Measurements from ENCODE around the gene B4GALT3. TPM values are rescaled to one million over a fixed set of nuclear protein-coding genes. Genes with fewer than 3 reads are reported as not detected.

The B4GALT3 gene
- total RNA-seq, 1 donor from 2014 or later: 15.6 TPM

DNA sequence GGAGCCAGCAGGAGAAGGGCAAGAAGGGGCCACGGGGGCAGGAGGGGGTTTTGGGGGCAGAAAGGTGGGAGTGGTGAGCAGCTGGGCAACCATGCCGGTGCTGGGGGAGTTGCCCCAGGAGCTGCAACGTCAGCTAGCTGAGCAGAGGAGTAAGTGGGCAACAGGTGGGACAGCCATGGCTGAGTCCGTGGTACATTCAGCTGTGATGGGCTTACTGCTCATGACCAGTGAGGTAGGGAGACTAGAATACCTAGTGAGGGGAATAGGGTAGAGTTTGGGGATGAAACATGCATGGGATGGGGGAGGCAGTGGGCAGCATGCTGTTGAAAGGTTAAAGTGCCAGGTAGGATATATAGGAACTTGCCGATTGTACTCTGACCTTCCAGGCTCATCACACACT, 15.7 kb downstream of the B4GALT3 start:
- no peak for DNase-seq

DNA sequence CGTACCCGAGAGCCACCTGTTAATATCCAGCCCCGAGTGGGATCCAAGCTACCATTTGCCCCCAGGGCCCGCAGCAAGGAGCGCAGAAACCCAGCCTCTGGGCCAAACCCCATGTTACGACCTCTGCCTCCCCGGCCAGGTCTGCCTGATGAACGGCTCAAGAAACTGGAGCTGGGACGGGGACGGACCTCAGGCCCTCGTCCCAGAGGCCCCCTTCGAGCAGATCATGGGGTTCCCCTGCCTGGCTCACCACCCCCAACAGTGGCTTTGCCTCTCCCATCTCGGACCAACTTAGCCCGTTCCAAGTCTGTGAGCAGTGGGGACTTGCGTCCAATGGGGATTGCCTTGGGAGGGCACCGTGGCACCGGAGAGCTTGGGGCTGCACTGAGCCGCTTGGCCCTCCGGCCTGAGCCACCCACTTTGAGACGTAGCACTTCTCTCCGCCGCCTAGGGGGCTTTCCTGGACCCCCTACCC, 16.6 kb downstream of the B4GALT3 start:
- DNase-seq: no peak

DNA sequence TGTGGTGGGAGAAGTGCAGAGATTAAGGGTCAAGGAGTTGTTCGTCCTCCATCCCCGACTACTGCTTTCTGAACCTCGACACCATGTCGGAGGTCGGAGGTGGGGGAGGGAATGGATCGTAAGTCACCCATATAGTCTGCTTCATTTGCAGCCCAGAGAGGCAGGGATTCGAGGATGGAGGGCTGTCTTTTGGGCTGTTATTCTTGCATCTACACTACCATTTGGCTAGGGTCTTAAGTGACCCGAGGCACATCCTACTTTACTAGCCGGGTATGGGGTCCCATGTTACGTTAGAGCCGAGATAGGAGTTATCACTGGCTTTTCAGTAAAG, 17.4 kb downstream of the B4GALT3 start:
- no peak for DNase-seq

DNA sequence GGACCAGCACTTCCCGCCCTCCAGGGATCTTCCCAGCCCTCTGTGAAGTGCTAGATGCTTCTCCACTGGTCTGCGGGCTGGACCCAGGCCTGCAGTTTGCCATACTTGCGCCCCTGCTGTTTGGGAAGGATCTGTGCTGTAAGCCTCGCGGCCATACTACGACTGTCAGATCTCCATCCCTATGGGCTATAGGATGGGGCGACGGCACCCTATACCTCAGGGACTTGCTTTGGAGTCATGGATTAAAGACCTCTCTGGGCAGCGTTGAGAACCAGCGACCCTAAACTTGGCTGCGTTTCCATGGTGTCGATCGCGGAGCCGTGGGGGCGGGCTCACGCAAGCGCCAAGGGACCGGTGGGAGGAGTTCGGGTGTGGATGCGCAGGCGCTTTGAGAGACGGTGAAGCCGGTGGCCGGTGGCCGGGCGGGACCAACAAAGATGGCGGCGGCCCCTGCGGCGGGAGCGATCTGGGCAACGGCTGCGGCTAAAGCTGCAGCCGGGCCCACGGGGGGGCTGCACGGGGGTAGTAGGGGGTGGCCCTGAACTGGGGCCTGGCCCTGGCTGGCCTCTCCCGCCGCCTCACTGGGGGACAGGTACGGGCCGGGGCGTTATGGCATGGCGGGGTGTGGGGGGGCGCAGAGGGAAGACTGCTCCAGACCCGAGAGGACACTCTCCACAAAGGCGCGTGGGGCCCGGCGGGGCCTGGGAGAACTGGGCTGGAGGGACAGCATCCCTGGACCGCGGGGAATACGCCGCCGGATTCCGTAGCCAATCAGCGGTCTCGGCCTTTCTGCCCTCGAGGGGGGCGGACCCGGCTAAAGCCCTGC, 18.0 kb downstream of the B4GALT3 start, which contains the start of gene USP21:
Gene USP21 (plus strand): TSS at position 414 of the 826 bp plus-strand sequence. CDS start 1,141 bp downstream, outside the sequence.
- DNase-seq: peak; percentile 87

DNA sequence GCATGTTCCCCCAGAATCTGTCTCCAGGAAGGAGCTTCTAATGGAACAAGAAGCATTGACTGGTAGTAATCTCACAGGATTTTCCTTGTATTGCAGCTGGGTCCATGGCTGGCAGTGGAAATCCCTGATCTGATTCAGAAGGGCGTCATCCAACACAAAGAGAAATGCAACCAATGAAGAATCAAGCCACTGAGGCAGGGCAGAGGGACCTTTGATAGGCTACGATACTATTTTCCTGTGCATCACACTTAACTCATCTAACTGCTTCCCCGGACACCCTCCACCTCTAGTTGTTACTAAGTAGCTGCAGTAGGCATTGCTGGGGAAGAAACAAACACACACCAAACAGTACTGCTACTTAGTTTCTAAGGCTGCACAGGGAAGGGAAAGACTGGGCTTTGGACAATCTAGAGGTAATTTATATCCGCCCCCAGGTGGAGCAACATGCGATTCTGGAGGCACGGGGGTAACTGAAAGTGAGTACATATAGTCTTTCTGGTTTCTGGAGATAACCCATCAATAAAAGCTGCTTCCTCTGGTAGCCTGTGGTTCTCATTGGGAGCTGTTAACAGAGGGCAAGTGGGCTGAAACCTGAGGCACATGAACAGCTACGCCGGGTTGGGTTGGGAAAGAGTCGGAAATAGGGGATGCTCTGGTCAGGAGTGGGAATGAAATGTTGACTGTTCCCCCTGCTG, 18.8 kb downstream of the B4GALT3 start:
- no peak for DNase-seq

DNA sequence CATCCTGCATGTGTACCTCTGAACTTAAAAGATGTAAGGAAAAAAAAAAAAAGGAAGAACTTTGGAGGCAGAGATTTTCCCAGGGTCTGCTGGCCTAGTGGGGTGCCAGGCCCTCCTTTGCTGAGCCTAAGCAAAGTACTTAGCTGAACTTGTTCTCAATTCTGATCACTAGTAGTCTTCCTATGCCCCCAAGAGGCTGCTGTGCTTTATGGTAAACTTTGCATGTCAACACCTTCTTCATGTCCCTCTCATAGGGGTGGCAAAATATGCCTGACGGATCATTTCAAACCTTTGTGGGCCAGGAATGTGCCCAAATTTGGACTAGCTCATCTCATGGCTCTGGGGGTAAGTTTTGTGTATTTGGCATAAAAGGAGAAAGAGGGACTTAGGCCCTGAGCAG, 19.4 kb downstream of the B4GALT3 start:
- DNase-seq: no peak

DNA sequence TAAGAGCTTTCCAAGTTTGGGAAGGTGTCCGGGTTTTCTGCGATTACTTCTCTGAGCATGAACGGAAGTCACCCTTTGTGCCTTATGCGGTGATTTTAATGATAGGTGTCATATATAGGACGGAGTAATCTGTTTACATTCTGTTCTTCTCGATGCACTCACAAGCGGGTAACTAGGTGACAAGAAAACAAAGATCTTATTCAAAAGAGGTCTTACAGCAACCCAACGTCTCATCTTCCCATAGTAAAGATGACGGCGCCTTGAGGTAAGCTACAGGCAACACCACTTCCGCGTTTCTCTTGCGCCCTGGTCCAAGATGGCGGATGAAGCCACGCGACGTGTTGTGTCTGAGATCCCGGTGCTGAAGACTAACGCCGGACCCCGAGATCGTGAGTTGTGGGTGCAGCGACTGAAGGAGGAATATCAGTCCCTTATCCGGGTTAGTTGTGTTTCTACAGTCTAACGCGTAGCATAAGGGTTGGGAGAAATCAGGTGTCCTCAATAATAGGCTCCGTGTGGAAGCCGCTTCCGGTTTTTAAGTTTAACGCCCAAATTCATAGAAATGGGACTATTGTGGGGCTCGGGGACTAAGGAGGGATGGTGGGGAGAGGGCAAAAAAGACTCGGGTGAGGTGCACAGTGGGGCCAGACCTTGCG, 23.5 kb downstream of the B4GALT3 start, which contains the start of gene UFC1:
Gene UFC1 (plus strand): TSS at position 297 of the 656 bp plus-strand sequence. CDS start 20 bp downstream, at position 317.
- DNase-seq: peak; percentile 89

DNA sequence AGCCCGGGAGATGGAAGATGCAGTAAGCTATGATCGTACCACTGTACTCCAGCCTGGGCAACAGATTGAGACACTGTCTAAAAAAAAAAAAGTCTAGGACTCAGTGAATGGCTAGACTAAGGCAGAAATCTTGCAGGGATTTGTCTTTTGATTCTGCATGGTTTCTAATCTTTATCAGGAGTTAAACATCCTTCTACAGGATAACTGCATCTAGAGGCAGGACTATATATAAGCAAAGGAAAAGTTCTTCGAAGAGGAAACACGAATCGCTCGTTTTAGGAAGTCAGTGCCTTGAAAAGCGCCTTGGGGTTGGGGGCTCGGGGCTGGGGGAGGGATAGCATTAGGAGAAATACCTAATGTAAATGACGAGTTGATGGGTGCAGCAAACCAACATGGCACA, 24.1 kb downstream of the B4GALT3 start:
- DNase-seq: no peak

DNA sequence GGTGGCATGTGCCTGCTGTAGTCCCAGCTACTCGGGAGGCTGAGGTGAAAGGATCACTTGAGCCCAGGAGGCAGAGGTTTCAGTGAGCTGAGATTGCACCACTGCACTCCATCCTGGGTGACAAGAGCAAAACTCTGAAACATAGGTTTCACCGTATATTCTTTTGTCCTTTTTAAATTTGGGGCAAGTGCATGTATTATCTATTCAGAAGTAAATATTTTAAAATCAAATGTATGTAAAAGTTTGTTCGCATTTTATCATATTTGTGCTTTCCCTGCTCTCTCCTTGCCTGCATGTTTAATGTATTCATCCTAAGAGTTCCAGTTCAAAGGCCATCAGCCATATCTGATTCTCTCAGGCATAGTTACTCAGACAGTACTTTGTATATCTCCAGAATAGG, 31.5 kb downstream of the B4GALT3 start:
- DNase-seq: no peak

DNA sequence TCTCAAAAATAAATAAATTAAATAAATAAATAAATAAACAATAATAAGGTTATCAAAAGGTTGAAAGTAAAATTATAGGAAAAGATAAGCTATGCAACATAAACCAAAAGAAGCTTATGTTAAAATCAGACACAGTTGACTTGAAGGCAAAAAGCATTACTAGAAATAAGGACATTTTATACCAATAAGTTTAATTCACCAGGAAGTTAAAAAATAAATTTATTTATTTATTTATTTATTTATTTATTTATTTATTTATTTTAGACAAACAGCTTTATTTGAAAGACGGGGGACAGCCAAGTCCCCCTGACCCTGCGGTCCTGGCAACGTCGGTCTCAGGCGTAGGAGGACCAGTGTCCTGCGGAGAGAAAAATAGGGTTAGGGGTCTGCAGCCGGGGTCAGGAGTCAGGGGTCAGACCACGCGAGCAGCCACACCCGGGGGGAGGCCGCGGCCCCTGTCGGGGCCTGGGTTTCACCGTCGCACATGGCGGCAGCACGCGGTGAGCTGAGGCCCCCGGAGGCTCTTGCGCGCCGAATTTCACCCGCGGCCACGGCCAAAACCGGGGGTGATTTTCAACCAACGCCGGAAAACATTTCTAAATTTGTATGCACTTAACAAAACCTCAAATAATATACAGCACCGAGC, 36.4 kb downstream of the B4GALT3 start:
- no peak for DNase-seq

DNA sequence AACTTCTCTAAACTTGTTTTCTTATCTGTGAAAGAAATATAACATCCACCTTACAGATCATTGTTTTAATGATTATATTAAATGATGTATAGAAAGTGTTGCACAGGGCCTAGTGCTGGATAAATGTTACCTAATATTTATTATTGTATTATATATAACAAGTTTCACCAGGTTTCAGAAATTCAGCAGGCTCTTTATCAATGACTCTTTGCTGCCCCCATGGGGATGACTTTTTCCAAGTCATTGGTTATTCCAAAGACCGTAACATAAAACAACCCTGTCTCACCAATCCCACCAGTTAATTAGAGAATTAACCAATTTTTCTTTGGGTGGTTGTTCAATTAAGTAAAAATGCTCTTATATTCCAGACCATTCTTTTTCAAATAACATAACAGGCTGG, 37.5 kb downstream of the B4GALT3 start:
- peak; percentile 19 for DNase-seq

DNA sequence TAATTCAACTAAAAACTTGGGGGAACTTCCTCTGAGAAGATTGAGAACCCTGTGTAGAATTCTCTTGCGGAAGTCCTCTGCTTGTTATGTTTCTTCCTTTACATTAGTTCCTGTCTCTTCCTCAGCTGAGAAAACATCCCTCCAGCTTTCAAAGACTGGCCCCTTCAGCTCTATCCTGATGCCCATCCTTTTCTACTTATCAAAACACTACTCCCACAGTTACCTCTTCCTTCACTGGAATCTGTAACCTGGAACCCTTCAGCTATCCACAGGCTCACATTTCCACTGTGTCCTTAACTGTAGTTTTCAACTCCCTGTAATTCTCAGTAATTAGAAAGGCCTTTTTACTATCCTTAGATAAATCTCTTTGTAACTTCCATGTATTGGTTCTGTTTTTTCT, 38.9 kb downstream of the B4GALT3 start:
- no peak for DNase-seq

DNA sequence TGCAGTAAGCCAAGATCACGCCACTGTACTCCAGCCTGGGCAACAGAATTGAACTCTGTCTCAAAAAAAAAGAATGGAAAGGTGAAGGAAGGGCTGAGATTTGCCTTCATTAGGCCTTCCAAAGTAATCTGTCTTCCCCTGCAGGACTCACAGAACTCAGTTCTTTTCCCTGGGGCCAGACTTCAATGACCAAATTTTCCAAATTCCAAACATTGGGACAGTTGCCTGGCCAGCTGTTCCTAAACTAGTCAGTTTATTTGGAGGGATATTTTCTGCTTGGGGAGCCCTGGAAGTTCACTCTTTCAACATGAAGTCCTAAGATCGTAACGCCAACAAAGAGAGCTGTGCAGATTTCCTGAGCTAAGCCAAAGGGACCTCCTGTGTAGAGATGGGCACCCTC, 39.4 kb downstream of the B4GALT3 start:
- DNase-seq: no peak

DNA sequence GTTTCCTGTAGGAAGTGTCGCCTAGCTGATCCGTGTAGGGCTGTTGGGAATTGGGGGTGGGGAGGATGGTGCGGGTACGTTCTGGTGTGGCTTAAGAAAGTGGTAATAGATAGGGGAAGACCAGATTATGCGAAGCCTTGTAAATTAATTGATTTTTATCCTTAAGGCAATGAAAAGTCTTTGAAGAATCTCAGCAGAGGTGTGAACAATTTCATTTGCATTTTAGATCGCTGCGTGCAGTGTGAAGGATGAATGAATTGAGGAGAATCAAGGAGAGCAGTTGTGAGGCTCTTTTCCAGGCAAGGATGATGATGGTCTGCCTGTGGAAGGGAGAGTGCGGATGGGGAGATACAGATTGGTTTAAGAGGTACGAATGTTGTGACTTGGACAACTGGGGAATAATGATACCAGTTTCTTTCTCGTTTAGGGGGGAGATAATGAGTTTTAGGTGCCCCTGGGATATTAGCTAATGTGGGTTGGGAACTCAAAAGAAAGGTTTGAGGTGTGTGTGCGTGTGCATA, 44.0 kb downstream of the B4GALT3 start:
- no peak for DNase-seq

DNA sequence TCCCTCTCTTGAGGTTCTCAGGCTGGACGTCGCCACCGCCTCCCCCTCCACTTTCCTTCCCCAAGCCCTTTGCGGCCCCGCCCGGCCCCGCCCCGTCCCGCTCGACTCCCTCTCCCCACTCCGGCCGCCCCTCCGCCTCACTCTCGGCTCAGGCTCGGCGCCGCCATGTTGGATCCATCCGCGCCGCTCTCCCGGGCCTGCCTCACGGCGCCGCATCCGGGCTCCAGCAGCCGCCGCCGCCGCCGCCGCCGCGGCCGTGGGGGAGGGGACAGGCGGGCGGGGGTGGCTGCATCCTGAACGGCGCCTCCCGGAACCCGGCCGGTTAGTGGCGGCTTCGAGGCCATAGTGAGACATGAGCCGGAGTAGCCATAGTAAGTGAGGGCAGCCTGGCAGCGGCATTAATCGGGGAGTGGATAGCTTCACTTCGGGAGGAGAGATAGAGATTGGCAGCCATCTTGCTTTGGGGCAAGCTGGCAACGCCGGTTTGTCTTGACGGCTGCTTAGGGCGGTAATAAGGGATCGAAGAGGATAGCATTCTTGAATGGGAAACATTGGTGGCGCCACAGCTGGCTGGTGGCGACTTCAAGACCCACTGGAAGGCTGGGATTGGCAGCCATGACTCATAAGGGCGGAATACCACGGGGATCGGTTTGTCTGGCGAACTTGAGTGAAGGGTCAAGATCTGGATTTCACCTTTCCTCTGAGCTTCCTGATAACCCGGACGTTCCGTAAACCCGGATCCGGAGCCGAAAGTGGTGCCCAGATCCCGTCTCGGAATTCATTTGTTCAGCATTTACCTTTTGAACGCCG, 44.7 kb downstream of the B4GALT3 start, which contains the start of gene DEDD:
Gene DEDD (minus strand): TSS at position 258 of the 810 bp plus-strand sequence. CDS start 8,205 bp downstream, outside the sequence.
- peak; percentile 97 for DNase-seq

DNA sequence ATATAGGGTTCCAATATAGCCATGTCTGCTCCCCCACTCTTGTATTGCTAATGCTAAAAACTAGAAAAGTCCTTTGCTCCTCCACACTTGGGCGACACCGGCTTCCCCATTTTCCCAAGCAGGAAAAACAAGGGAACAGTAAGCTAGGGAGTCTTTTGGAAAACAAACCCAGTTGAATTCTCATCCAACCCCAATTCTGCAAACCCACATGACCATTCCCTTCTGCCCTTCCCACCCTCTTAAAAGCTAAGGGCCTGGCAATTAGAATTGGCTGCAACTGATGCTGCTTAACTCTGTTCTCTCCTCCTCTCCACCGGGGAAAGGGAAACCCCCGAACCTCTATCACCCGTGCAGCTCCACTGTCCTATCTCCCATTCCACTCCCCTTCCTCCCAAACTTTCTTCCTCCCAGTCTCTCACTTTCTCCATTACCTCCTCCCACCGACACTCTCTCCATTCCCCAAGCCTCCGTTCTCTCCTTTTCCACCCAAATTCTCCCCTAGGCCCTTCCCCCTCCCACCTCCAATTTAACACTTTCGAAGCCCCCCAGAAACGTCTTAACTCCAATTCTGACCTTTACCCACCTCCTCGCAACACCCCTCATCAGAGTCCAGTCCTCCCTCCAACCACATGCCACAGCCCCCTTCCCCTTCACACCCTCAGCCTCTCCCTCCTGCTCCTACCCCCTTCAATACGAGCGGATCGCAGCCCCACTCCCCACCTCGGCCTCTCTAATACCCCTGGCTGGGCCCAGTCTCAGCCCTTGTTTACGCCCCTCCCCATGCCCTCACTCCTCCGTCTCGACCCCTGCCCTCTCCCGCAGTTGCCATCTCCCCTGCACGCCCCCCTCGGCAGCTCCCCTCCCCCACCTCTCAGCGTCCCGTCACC, 45.5 kb downstream of the B4GALT3 start:
- no peak for DNase-seq

DNA sequence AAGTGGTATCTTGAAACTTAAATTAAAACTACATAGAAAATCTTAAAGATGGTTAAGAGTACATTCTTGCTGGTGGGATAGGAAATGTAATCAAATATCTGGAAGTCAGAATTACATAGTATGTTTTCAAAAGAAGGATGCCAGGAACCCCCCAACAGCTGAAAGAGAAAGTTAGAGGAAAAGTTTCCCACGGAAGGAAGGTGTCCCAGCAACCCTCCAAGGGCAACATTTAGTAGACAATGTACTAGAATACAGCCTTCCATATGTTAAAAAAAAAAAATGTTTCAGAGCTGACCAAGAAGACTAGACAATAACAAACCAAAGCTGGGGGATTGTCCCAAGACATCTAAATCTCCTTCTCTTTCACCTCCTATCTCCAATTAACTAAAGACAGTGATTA, 47.0 kb downstream of the B4GALT3 start:
- no peak for DNase-seq

DNA sequence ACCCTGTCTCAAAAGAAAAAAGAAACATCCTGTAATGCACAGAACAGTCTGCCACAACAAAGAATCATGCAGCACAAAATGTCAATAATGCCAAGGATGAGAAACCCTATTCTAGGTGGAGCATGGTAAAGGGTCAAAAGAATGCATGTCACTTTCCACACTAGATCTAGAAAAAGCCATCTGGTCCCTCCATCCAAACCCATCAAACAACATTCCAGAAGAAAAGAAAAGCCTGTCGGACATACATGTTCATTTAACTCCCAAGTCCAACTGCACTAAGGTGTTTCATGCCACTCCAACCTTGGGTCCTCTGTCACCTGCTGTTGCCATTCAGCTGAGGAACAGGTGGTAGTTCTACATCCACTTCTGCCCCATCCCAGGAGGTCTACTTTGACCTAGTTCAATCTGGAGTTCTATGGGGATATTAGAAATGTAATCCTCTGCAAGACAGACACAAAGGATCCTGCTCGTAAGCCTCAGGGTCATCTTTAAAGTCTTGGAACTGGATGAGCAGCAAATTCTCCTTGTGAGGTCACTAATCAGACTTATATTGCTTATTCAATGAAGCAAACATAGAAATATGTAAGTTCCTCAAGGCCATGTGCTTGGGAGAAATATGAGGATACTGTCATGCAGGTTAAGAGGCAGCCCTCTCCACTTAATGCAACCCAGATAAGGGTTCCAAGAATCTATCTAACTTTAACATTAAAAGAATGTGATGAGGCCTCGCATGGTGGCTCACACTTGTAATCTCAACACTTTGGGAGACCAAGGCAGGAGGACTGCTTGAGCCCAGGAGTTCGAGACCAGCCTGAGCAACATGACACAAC, 48.5 kb downstream of the B4GALT3 start:
- no peak for DNase-seq

DNA sequence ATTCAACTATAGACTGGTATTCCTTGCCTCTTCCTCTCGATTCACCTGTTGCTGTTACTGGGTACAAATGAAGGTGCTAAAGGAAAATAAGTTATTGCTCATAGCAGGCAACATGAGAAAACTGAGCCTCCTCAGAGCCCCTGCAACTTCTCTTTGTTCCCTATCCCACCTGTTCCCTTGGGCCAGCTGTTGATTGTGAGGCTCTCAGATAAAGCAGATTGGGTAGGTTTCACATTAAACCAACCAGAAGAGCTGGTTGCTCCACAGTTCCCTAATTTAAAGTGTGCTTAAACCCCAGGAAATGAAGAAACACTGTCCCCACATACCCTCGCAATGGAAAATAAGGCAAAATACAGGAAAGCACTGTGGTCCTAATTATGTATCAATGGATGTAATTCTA, 49.7 kb downstream of the B4GALT3 start:
- DNase-seq: no peak

Measured in skin of body (tissue), 2 donors.